Astrocyte of the spinal cord (primary cell): ENCODE data around the gene TAX1BP1.

ENCODE experiments used
- DNase-seq: peaks from one replicate; pipeline ENCODE4 v3.0.0; 2011; ENCODE audit warnings: low read depth, low spot score
- H3K4me3 ChIP-seq: 2 replicates; pipeline ENCODE4 v1.5.1; 2011; ENCODE audit warnings: low read depth, mild to moderate bottlenecking, low read length, moderate library complexity
- CTCF ChIP-seq: IDR thresholded peaks from 2 replicates; pipeline ENCODE4 v1.5.1; 2012; ENCODE audit warnings: low read depth, mild to moderate bottlenecking, low read length, inconsistent platforms
- in situ Hi-C: cut with HindIII; loops from 2 replicates; pipeline ENCODE4 v1.10.0; 2017; ENCODE audit warnings: low sequenced_read_pairs

Gene TAX1BP1

GRCh38 chr7:27700501-27700900 lies 39.5 kb upstream of the TAX1BP1 start:
- no peak for DNase-seq
- no peak overlapping the region for H3K4me3 ChIP-seq
- no peak for TF ChIP-seq CTCF
- in situ Hi-C loops, result no loop called here

- no peak overlapping the region for H3K4me3 ChIP-seq
Measured at GRCh38 chr7:27703181-27703580, 36.8 kb upstream of the TAX1BP1 start.

DNA sequence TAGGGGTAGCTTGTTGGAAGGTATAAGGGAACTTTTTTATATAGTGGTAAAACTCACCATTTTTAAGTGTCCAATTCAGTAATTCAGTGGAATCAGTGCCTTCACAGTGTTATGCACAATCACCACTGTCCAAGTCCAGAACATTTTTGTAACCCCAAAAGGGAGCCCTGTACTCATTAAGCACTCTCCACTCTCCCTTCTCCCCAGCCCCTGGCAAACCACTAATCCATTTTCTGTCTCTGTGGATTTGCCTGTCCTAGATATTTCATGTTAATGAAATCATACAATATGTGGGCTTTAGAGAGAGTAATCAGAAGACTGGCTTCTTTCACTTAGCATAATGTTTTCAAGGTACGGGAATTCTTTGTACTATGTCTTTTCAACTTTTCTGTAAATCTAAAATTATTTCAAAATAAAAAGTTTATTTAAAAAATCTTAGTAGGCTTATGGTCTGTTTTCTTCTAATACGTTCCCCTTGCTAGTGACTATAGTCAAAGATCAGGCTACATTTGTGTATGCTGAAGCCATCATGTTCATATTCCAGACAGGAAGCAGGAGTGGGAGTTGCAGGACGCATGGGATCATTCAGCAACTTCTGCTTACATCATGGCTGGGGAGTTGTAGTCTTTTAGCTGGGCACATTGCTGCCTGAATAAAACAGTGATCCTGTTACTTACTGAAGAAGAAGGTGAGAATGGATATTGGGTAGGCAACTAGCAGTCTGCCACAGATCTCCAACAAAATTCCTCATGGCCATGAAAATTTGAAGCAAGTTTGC lies 35.4 kb upstream of the TAX1BP1 start:
- in situ Hi-C loops, result no loop called here
- DNase-seq, result no peak
- no peak overlapping the region for H3K4me3 ChIP-seq
- no peak for TF ChIP-seq CTCF

More at GRCh38 chr7:27703181-27703580, 36.8 kb upstream of the TAX1BP1 start:
- in situ Hi-C loops, result no loop called here
- no peak for TF ChIP-seq CTCF
- no peak for DNase-seq

DNA sequence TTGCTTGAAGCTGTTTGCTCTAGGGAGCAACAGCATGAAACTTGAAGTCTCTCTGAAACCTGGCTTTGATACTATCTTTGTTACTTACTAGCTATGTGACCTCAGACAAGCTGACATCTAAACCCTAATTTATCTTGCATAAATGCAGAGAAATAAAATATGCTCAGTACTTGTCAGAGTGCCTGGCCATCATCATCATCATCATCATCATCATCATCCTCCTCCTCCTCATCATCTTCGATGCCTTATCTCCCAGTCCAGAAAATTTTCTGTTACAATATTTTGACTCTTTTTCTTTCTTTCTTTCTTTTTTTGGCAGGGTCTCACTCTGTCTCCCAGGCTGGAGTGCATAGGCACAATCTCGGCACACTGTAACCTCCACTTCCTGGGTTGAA lies 34.8 kb upstream of the TAX1BP1 start:
- no peak for TF ChIP-seq CTCF
- H3K4me3 ChIP-seq, result no peak overlapping the region
- in situ Hi-C loops, result no loop called here
- DNase-seq, result no peak

DNA sequence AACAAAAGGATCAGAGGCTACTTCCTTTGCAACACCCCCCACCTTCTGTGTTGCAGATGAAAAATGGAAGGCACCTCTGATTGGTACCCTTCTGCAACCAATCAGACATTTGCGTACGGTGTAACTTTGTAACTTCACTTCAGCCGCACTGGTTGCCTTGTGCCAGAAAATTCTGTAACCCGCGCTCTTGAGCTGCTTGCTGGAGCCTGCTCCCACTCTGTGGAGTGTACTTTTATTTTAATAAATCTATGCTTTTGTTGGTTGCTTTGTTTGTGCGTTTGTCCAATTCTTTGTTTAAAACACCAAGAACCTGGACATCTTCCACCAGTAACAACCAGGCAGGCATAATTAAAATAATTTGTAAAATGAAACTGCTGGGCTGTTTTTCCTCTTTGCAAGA lies 31.5 kb upstream of the TAX1BP1 start:
- H3K4me3 ChIP-seq, result no peak overlapping the region
- DNase-seq, result no peak
- in situ Hi-C loops, result no loop called here
- TF ChIP-seq CTCF, result no peak

GRCh38 chr7:27709137-27710075 lies 30.6 kb upstream of the TAX1BP1 start:
- in situ Hi-C loops, result no loop called here
- H3K4me3 ChIP-seq, result no peak overlapping the region
- DNase-seq, result peak; percentile 53
- no peak for TF ChIP-seq CTCF
